ENCODE measurements around the gene KCNH1. TPM values are rescaled to one million over a fixed set of nuclear protein-coding genes. Genes with fewer than 3 reads are reported as not detected.

The KCNH1 gene
- total RNA-seq, 1 donor from 2014 or later = 10.1 TPM

- no peak for DNase-seq (ENCODE audit: low read depth)
- H3K4me3 ChIP-seq (ENCODE audit: low read depth, low read length) = no peak overlapping the region
- no peak for TF ChIP-seq CTCF (conservative IDR thresholded peaks at IDR 0.05; ENCODE audit: low read depth, low read length)
Measured at GRCh38 chr1:210684466-210685294, 449.3 kb downstream of the KCNH1 start.

GRCh38 chr1:210683403-210684047 is 450.4 kb downstream of the KCNH1 start:
- H3K4me3 ChIP-seq (ENCODE audit: low read depth, low read length) = no peak overlapping the region
- no peak for TF ChIP-seq CTCF (conservative IDR thresholded peaks at IDR 0.05; ENCODE audit: low read depth, low read length)
- no peak for DNase-seq (ENCODE audit: low read depth)

DNA sequence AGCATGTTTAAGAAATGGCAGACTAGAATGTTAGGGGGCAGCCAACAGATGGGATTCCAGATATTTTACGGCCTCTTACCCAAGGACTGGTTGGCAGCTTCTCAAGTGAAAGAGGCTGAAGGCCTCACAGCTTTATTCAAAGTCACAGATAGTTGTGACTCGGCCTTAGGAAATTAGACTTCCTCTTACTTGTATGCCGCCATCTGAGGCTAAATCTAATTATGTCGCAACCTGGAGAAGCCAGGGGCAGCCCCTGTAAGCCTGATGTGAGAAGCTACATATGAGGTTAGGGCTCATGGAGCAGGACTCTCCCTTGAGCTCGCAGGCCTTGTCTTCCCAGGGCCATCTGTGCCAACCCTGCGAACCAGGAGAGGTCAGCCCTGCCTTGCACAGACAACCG is 452.8 kb downstream of the KCNH1 start:
- no peak for TF ChIP-seq CTCF (conservative IDR thresholded peaks at IDR 0.05; ENCODE audit: low read depth, low read length)
- DNase-seq (ENCODE audit: low read depth) = no peak
- H3K4me3 ChIP-seq (ENCODE audit: low read depth, low read length) = no peak overlapping the region

GRCh38 chr1:210678306-210678705 is 455.6 kb downstream of the KCNH1 start:
- no peak for TF ChIP-seq CTCF (conservative IDR thresholded peaks at IDR 0.05; ENCODE audit: low read depth, low read length)
- no peak for DNase-seq (ENCODE audit: low read depth)
- H3K4me3 ChIP-seq (ENCODE audit: low read depth, low read length) = no peak overlapping the region

DNA sequence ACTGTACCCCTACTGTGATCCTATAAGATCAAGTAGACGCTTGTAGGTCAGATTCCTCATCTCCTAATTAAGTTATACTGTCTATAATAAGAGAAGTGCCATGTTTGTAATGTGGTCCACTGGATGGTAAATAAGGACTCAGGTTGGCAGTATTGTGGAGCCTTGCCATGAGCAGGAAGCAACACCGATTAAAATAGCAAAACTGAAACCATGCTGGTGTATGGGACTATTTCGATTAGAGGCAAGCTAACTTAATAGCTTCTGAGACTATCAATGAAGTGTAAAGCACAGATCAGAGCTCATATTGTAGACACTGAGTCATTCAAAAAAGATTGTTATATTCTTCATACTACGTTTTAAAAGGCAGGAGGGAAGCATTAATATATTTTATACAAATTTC is 456.4 kb downstream of the KCNH1 start:
- no peak overlapping the region for H3K4me3 ChIP-seq (ENCODE audit: low read depth, low read length)
- TF ChIP-seq CTCF (conservative IDR thresholded peaks at IDR 0.05; ENCODE audit: low read depth, low read length) = no peak
- DNase-seq (ENCODE audit: low read depth) = no peak

DNA sequence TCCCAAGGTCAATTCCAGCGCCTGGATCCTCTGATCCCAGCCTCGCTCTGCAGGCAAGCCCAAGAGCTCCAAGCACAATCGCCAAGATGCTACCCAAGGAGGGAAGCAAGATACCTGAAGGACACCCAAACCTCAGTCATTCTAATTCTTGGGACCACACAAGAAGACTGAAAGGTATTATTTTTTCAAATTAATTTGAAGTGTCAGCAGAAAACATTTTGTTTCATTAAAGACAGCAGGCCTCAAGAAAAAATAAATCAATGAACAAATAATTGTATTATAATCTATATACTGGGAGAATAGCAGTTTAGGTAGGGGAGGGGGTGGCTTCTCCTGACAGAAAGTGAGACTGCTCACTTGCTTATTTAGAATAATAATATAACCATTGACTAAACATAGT is 457.4 kb downstream of the KCNH1 start:
- no peak overlapping the region for H3K4me3 ChIP-seq (ENCODE audit: low read depth, low read length)
- DNase-seq (ENCODE audit: low read depth) = no peak
- TF ChIP-seq CTCF (conservative IDR thresholded peaks at IDR 0.05; ENCODE audit: low read depth, low read length) = no peak

All from epithelial cell of proximal tubule (primary cell).